ENCODE data around the gene SCGN.

DNA sequence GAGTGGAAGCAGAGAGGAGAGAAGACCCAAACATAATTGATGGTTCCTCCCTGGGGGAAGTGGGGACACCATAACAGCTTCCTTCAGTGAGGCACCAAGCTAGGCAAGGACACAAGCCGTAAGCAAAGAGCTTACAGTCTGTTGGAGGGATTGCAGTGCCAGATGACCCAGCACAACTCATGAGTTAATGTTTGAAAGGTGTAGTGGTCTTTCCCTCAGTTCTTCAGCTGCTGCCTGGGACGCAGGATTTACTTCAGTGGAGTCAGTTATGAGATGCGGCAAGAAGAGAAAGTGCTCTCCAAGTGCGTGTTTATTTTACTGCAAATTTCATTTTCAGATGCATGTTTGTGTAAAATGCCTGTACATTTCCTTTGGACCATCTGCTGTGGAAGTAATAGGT lies 63.8 kb downstream of the SCGN start:
- TF ChIP-seq, protein P1, sequence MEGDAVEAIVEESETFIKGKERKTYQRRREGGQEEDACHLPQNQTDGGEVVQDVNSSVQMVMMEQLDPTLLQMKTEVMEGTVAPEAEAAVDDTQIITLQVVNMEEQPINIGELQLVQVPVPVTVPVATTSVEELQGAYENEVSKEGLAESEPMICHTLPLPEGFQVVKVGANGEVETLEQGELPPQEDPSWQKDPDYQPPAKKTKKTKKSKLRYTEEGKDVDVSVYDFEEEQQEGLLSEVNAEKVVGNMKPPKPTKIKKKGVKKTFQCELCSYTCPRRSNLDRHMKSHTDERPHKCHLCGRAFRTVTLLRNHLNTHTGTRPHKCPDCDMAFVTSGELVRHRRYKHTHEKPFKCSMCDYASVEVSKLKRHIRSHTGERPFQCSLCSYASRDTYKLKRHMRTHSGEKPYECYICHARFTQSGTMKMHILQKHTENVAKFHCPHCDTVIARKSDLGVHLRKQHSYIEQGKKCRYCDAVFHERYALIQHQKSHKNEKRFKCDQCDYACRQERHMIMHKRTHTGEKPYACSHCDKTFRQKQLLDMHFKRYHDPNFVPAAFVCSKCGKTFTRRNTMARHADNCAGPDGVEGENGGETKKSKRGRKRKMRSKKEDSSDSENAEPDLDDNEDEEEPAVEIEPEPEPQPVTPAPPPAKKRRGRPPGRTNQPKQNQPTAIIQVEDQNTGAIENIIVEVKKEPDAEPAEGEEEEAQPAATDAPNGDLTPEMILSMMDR (IDR thresholded peaks at IDR 0.05): no peak
- TF ChIP-seq POLR2AphosphoS5 (IDR thresholded peaks at IDR 0.05) (no peak), POLR2A (IDR thresholded peaks at IDR 0.05) (no peak), EP300 (IDR thresholded peaks at IDR 0.05; ENCODE audit: low read depth) (no peak)

Data from transverse colon (tissue), 4 donors.